GM19452 (cell line): ENCODE results near the gene DNAJB6.
"Not testable (repeated sequence)": the region's sequence is repeated elsewhere in the genome, so short reads cannot be mapped to it uniquely, and the experiment has no call there.

Experiments
- ATAC-seq: cut with Tn5 transposase; IDR thresholded peaks from one replicate; pipeline ENCODE4 v1.9.1; 2021; ENCODE audit not compliant: unreplicated experiment

The DNAJB6 gene

GRCh38 chr7:157438121-157439025, 101.6 kb downstream of the DNAJB6 start:
- ATAC-seq = no peak

- no peak for ATAC-seq
Measured at GRCh38 chr7:157439149-157439548, 102.3 kb downstream of the DNAJB6 start.

- ATAC-seq = no peak
Measured at GRCh38 chr7:157439761-157440160, 103.0 kb downstream of the DNAJB6 start.

DNA sequence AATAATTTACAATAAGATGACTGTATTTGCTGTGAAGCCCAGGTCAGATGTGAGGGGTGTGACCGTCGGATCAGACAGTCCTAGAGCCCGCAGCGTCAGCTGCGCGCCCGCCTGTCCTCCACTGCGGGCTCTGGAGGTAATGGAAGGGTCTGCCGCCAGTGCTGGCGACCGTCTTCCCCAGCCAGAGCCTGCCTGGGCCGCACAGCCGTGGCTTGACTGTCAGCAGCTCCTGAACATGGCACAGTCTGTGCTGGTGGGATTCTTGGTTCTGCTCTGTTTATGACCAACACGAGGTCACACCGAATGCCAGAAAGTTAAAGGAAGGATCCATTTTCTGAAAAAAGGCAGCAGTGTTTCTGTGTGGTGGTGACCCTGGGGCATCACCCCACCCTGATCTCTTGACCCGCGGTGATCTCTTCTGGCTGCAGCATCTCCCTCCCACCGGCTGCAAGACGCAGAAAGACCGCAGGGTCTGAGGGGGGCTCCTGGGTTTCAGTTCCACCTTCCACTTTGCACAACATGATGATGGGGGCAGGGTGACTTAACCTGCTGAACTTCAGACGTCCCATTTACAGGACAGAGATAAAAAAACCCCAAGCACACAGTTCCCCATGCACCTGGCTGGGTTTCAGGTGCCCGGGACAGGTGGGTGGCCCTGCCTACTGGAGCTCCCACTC, 103.7 kb downstream of the DNAJB6 start:
- ATAC-seq = peak; percentile 81

GRCh38 chr7:157441023-157441399, 104.2 kb downstream of the DNAJB6 start:
- ATAC-seq = peak; percentile 27

DNA sequence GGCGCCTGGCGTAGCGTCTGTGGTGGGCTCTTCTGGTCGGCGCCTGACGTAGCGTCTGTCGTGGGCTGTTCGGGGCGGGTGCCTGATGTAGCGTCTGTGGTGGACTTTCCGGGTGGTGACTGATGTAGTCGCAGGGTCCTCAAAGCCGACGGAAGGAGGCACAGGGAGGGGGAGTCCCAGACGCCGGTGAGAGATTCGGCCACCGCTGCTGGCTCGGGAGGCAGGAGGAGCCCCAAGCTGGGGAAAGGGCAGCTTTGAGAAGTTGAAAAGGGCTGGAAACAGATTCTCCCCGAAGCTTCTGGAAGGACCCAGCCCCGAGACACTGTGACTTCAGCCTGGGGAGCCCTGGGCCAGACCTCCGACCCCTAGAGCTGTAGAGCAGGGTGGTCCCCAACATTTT, 105.7 kb downstream of the DNAJB6 start:
- no peak for ATAC-seq

- no peak for ATAC-seq
Measured at GRCh38 chr7:157442993-157443831, 106.4 kb downstream of the DNAJB6 start.

- ATAC-seq = no peak
Measured at GRCh38 chr7:157444011-157444842, 107.4 kb downstream of the DNAJB6 start.

GRCh38 chr7:157444843-157445135, 108.0 kb downstream of the DNAJB6 start:
- no peak for ATAC-seq

GRCh38 chr7:157445246-157445955, 108.6 kb downstream of the DNAJB6 start:
- no peak for ATAC-seq

- ATAC-seq = no peak
Measured at GRCh38 chr7:157445956-157446295, 109.1 kb downstream of the DNAJB6 start.

DNA sequence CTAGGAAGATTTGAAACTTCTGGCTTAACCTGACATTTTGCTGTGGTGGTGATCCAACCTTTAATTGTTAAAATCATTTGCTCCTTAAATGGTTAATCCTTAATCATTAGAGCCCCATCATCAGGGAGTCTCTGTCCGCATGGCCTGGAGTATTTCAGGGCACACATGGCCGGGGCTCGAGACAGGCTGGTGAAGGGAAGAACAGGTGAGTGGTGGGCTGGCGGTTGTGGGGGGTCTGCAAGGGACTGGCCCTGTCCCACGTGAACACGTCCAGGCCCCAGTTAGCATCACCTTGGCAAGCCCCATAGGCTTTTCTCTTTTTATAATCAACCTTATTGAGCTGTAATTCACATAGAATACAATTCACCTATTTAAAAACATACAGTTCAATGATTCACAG, 109.5 kb downstream of the DNAJB6 start:
- ATAC-seq = no peak

DNA sequence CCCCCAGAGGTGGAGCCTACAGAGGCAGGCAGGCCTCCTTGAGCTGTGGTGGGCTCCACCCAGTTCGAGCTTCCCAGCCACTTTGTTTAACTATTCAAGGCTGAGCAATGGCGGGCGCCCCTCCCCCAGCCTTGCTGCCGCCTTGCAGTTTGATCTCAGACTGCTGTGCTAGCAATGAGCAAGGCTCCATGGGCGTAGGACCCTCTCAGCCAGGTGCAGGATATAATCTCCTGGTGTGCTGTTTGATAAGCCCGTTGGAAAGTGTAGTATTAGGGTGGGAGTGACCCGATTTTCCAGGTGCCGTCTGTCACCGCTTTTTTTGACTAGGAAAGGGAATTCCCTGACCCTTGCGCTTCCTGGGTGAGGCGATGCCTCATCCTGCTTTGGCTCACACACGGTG, 117.2 kb downstream of the DNAJB6 start:
- ATAC-seq = not testable (repeated sequence)

DNA sequence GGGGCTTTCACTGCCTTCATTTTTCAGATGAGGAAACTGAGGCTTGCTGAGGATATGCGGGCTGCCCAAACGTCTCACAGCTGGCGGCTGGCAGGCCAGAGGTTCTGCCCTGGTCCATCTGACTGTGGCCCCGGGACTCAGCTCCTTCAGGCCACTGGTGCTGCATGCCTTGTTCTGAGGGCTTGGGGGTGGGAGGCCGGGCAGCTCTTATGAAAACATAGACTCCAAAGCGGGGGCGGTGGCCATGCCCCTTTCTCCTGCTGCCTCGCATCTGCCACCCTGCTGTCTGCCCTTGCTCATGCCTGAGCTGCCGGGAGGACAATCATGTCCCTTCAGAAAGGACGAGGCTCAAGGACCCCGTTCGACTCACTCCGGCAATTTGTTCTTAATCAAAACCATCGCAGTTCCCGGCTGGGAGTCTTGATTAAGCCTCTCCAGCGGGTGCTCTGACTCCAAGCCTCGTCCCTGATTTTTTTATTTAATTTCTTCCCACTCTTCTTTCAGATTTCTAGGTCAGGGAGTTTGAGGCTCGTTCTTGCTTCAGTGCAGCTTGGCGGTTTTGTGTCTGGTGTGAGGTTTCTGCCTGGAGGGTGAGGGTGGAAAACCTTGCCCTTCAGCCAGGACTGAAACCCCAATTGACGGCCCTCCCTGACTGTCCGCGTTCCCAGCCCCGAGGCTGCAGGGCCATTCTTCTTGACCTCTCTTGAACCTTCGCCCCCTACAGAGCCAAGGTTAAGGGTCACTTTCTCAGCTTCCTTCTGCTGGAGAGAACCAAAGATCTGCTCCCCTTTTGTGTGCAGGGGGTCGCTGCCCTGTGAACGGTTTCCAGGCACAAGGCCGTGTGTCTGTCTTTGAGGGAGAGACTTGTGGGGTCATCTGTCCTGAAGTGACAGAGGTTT, 120.8 kb downstream of the DNAJB6 start:
- no peak for ATAC-seq

DNA sequence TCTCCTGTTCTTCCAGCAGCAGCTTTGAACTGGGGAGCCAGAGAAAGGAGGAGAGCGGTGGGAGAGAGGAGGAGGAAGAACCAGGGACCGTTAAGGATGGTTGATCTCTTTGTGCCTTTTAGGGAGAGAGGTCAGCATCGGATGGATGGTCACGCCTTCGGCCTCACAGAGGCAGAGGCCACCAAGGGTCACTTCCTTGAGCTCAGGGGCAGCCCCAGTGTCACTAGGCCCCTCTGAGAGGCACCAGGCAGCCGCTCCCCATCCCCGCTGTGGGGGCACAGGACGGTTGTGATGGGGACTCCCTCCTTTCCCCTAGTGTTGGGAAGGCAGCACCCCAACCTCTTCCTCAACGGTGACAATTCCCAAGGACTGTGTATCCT, 121.4 kb downstream of the DNAJB6 start:
- no peak for ATAC-seq

DNA sequence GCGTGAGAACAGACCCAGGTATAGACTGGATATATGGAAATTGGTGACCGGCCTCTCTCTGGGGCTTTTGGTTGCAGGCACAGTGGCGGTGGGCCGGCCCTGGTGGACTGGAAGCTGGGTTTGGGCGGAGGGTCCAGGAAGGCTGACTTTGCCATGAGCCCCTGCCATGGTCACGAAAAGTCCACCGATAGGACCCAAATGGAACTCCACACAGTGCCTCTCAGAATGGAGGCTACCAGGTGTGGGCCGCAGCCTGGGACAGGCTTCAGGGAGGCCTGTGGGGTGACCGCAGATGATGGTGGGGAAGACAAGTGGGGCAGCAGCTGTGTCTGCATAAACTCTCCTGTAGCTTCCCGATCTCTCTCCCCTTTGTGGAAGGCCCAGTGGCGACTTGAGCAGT, 123.2 kb downstream of the DNAJB6 start:
- ATAC-seq = no peak

- no peak for ATAC-seq
Measured at GRCh38 chr7:157460721-157461120, 123.9 kb downstream of the DNAJB6 start.

DNA sequence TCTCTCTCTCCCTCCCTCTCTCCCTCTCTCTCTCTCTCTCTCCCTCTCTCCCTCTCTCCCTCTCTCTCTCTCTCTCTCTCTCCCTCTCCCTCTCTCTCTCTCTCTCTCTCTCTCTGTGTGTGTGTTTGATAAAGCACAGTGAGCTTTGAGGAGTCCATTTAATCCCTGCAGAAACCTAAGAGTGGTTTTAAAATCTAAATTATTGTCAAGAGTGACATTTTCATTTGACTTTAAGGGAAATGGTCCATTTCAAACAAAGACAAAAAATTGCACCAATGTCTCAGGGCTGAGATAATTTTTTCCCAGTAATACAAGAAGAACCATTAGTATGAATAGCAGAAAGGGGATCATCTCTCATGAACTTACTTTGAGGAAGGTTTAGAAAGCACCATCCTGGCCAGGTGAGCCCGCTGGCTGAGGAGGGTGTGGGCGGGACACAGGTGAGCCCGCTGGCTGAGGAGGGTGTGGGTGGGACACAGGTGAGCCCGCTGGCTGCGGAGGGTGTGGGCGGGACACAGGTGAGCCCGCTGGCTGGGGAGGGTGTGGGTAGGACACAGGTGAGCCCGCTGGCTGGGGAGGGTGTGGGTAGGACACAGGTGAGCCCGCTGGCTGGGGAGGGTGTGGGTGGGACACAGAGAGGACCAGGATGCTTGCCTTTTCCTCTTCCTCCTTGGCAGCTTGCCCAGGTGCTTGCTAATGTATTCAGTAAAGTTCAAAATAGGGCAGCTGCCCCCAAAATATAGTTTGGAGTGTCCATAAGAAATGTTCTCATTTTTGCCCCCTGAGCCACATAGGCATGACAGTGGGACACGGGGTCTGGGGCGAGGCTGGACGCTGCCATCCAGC, 125.0 kb downstream of the DNAJB6 start:
- ATAC-seq = no peak

DNA sequence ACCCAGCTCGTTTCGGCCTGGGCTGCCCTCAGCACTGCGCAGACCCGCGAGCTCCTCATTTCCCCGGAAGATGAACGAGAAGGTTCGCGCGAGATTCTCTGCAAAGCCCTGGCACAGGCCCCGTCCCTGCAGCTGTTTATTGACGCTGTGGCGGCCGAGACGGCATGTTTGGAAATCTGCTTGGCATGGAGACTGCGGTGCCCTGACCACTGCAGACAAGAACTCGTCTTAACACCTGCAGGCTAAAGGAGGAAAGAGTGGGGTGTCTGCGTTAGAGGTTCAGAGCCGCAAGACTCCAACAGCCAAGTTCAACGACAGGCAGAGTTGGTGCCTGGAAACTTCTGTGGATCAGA, 125.6 kb downstream of the DNAJB6 start:
- ATAC-seq = no peak
